Mesenteric fat pad (tissue), 1 donor: ENCODE data around the gene APOBEC3H. TPM values are rescaled to one million over a fixed set of nuclear protein-coding genes. Genes with fewer than 3 reads are reported as not detected.

Experiments used
- DNase-seq: peaks from one replicate; pipeline ENCODE4 v3.0.0-alpha.2; 2020; ENCODE audit warnings: low spot score
- total RNA-seq: library from RNA; stranded (reverse); fragmentation: NEBNext Ultra II Directional; extraction: Animal tissue kit (Norgen Biotek cat#: 25700); gene quantifications from one replicate; pipeline ENCODE4 v1.2.1, GENCODE V29; 2021
- donor health status: DM: yes; HTN: yes; CAD: no.

Gene APOBEC3H
- total RNA-seq, 1 donor from 2014 or later = not detected

DNA sequence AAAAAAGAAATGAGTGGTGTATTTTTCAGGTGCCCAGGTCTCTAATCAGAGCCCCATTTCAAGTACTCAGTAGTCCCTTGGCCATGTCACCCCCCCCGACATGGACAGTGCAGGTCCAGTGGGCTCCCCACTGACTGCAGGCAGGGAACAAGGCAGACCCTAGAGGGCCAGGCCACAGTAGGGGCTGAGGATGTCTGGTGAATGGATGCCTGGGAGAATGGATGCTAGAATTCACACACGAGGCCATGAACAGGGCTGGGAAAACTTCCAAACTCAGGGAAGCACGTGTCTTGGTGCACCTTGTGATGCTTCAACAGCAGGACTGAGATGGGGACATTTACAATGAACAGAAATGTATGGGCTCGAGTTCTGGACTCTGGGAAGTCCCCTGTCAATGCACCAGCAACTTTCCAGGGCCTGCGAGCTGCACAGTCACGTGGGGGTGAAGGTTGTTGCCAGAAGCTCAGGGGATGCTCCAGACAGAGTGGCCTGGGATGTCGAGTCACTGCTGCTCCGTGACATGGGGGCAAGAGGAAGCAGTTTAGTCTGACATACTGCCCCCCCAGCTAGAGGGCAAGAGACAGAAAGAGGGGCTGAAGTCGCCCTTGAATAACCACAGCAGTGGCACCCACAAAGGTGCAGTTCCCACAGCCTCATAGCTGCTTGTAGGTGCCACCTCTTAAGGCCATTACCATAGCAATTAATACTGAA is 16.8 kb upstream of the APOBEC3H start:
- DNase-seq = no peak

- no peak for DNase-seq
These were observed 16.0 kb upstream of the APOBEC3H start for GRCh38 chr22:39081016-39081415.

- DNase-seq = no peak
These were observed 15.4 kb upstream of the APOBEC3H start for GRCh38 chr22:39081598-39081997.

- no peak for DNase-seq
These were observed 13.6 kb upstream of the APOBEC3H start for GRCh38 chr22:39083212-39084165.

- no peak for DNase-seq
These were observed 12.4 kb upstream of the APOBEC3H start for GRCh38 chr22:39084666-39085065.

DNA sequence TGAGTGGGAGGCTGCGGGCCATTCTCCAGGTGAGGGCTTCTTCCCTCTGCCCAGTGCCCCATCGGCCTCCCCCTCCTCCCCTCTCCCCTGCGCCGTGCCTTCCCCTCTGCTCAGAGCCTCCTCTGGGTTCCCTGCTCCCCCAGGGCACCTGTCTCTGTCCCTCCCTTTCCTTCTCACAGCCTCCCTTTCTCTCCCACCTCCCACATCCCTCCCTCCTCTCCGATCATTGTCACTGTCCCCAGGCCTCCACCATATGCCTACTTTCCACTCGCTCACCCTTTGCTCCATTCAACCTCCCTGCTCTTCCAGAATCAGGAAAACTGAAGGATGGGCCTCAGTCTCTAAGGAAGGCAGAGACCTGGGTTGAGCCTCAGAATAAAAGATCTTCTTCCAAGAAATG is 9.9 kb upstream of the APOBEC3H start:
- DNase-seq = no peak

GRCh38 chr22:39087881-39088684 is 9.0 kb upstream of the APOBEC3H start:
- DNase-seq = no peak

DNA sequence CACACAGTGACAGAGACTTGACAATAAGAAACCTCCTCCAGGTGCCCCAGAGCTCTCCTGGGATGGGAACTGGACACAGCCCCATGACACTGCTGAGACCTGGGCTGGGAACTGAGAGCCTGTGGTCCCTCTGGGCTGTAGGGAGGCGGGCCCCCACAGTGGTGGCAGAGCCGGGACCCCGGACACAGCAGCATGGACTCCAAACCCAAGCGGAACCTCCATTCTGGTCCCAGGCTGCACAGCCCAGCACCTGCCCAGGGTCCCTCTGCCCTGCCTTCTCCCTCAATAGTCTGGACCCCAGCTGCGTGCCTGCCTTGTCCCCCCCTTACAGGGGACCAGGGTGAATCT is 8.4 kb upstream of the APOBEC3H start:
- no peak for DNase-seq

DNA sequence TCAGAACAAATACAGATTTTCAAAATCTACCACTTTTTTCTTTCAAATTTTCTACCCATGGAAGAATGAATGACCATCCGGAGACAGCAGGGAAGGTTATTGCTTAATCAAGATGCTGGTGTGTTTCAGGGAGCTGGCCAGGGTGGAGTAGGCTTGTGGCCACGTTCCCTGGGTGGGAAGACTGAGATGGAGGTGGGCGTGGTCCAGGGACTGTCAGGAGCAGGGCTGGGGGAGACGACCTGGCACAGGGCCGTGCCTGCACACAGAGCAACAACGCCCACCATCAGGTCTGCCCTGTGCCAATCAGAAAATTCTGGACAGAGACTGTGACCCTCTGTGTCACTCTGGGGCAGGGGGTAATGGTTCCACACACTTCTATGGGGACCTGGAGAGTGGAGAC is 7.1 kb upstream of the APOBEC3H start:
- DNase-seq = no peak

DNA sequence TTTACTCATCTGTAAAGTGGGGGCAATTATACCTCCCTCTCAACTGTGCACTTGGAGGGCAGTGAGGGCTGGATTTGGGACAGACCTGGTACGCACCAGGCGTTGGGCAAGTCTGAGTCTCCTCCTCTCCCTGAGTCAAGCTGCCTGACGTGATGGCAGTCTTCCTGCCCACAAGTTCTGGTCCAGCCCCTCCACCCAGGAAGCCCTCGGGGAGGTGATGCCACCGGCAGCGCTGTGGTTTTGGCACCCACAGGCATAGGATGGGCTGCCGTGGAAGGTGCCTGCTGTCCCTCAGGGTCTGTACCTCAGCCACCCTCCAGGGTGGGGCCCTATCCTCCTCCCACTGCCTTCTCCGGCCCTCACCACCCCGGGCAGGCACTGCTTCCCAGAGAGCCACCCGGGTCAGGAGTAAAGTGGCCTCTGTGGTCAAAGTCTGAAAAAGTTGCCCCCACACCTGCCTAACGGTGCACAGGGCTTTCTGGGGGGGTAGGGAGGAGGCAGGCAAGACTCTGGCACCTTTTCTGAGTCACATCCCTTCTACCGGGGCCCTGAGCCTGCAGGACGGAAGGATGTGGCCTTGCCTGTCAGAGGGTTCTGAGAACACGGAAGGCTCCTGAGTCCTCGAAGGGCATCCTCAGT is 6.5 kb upstream of the APOBEC3H start:
- DNase-seq = no peak

DNA sequence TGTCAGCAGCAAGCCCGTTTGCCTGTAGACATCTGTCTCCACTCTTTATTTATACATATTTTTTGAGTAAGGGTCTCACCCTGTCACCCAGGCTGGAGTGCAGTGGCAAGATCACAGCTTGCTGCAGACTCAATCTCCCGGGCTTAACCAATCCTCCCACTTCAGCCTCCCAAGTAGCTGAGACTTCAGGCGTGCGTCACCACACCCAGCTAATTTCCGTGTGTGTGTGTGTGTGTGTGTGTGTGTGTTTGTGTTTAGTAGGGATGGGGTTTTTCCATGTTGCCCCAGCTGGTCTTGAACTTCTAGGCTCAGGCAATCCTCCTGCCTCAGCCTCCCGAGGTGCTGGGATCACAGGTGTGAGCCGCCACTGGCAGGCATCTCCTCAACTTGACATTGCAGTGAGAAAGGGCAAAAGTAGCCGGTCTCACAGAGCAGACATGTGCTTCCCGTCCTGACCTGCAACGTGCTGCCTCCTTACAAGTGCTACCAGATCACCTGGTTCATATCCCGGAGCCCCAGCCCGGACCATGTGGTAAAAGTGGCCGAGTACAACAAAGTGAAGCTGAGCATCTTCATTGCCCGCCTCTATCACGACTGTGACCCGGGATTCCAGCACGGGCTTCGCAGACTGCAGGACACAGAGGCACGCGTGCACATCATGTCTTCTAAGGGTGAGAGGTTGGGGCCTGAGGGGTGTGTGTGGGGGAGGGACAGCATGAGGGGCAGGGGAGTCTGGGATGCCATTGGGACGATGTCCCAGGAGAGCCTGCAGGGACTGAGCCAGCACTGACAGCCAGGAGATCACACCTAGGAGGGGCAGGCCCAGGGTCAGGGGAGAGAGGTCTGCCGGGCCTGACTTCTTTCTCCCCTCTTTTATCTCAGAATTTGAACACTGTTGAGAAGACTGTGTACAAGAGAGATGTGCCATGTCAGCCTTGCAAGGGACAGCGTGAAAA is 5.6 kb upstream of the APOBEC3H start:
- DNase-seq = no peak

DNA sequence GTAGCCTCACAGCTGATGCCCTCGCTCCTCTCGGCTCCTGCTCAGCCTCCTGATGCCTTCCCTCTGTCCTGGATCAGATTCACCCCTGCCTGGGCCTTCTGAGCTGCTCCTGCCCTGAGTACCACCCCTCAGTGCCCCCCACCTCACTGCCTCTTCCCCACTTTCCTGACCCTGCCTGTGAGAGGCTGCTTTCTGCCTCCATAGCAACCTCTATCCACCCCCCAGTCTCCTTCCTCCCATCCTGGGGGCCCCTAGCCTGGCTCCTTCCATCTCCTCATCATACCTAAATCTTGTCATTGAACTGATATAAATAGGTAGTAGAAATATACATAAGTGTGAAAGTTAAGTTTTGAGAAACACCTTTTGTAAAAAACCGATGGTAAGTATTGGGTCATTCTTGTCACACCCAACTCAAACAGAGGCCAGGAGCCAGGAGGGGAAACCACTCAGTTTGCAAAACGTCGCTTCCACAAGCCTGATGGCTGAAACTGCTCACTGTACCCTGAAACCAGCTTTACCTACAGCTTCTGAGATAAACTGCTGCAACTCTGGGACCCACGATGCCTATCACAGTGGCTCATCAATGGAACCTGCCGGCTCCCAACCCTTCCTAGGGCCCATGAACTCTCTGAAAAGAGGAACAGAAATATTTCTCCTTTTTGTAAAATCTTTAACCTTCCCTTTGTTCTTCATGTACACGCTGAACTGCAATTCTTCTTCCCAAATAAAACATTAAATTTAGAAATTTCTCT is 4.8 kb upstream of the APOBEC3H start:
- no peak for DNase-seq

- DNase-seq = no peak
These were observed 2.2 kb upstream of the APOBEC3H start for GRCh38 chr22:39094717-39095389.

GRCh38 chr22:39095971-39096370 is 1.1 kb upstream of the APOBEC3H start:
- no peak for DNase-seq

DNA sequence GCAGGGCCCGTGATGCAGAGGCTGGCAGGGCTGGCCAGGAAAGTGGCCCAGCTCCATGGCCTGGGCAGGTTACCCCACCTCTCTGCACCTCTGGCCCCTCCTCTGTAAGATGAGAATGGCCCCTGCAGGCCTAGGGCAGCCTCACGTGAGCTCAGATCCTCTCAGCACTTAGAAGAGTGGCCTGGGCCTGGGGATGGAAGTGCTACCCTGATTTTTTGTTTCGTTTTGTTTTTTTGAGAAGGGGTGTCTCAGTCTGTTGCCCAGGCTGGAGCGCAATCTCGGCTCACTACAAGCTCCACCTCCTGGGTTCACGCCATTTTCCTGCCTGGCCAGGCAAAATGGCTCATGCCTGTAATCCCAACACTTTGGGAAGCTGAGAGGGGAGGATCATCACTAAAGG is 982 bp downstream of the APOBEC3H start:
- no peak for DNase-seq

- DNase-seq = no peak
These were observed 1.5 kb downstream of the APOBEC3H start for GRCh38 chr22:39098576-39098975.

GRCh38 chr22:39101226-39101625 is 4.2 kb downstream of the APOBEC3H start:
- no peak for DNase-seq

DNA sequence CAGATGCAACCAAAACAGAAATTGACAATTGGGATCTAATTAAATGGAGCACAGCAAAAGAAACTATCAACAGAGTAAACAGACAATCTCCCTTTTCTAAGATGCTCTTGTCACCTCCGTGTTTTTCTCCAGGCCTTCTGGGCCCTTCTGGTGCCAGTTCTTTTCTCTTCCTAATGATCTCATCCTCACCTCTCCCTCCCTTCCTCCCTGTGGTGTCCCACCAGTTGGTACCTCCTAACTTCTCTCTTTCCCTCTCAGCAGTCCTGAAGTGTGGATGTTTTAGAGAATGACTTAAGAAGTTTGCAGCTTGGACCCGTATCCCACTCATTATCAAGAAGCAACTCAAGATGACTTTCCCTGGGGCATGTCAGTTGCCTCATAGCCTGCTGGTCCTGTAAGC is 6.4 kb downstream of the APOBEC3H start:
- DNase-seq = no peak

- DNase-seq = no peak
These were observed 9.3 kb downstream of the APOBEC3H start for GRCh38 chr22:39106326-39106725.
